ENCODE measurements around the gene OCRL.

The OCRL gene

DNA sequence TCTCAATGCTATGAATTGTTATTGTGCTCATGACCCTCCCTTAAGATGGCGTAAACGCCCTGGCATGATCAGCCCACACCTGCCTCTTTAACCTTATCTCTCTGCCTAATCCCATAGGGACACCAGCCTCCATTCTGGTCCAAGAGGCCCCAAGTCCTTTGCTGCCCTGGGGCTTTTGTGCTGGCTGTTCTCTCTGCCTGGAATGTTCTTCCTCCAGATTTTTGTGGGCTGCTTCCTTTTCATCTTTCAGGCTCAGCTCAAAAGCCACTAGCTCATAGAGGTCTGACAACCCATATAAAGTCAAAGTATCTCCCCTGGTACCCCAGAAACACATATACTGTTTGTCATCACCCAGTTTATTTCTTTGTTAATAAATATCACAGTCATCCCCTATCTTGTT lies 72.3 kb downstream of the OCRL start:
- no peak for TF ChIP-seq TAF1 (IDR thresholded peaks at IDR 0.05; ENCODE audit: borderline replicate concordance, insufficient read depth, low read length)
- TF ChIP-seq POLR2AphosphoS5 (IDR thresholded peaks at IDR 0.05; ENCODE audit: low read depth, low read length), result no peak
- TF ChIP-seq, protein P1, sequence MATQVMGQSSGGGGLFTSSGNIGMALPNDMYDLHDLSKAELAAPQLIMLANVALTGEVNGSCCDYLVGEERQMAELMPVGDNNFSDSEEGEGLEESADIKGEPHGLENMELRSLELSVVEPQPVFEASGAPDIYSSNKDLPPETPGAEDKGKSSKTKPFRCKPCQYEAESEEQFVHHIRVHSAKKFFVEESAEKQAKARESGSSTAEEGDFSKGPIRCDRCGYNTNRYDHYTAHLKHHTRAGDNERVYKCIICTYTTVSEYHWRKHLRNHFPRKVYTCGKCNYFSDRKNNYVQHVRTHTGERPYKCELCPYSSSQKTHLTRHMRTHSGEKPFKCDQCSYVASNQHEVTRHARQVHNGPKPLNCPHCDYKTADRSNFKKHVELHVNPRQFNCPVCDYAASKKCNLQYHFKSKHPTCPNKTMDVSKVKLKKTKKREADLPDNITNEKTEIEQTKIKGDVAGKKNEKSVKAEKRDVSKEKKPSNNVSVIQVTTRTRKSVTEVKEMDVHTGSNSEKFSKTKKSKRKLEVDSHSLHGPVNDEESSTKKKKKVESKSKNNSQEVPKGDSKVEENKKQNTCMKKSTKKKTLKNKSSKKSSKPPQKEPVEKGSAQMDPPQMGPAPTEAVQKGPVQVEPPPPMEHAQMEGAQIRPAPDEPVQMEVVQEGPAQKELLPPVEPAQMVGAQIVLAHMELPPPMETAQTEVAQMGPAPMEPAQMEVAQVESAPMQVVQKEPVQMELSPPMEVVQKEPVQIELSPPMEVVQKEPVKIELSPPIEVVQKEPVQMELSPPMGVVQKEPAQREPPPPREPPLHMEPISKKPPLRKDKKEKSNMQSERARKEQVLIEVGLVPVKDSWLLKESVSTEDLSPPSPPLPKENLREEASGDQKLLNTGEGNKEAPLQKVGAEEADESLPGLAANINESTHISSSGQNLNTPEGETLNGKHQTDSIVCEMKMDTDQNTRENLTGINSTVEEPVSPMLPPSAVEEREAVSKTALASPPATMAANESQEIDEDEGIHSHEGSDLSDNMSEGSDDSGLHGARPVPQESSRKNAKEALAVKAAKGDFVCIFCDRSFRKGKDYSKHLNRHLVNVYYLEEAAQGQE (IDR thresholded peaks at IDR 0.05; ENCODE audit: insufficient read depth in 1 of 2, low read depth in 2 of 2, low read length in 2 of 2), result no peak
- TF ChIP-seq SIN3A (IDR thresholded peaks at IDR 0.05; ENCODE audit: borderline replicate concordance, insufficient read depth, low read length), result no peak
- TF ChIP-seq FOXP2 (optimal IDR thresholded peaks at IDR 0.05; ENCODE audit: borderline replicate concordance, extremely low read depth, extremely low read length, insufficient read depth), result no peak

DNA sequence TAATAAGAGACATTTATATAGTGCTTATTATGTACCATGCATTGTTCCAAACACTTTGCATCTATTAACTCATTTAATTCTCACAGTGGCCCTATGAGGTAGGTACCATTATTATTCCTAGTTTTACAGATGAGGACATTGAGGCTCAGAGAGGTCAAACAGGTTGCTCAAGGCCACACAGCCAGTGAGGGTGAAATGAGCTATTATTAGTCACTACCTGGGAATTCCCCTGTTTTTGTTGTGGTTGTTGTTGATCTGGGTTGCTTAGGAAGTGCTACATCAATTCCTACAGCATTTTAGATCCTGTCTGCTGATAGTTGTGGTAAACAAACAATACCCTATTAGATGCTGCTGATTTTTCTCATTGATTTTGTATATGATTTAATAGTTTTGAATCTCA lies 73.5 kb downstream of the OCRL start:
- TF ChIP-seq POLR2AphosphoS5 (IDR thresholded peaks at IDR 0.05; ENCODE audit: low read depth, low read length) (no peak), SIN3A (IDR thresholded peaks at IDR 0.05; ENCODE audit: borderline replicate concordance, insufficient read depth, low read length) (no peak), TAF1 (IDR thresholded peaks at IDR 0.05; ENCODE audit: borderline replicate concordance, insufficient read depth, low read length) (no peak), FOXP2 (optimal IDR thresholded peaks at IDR 0.05; ENCODE audit: borderline replicate concordance, extremely low read depth, extremely low read length, insufficient read depth) (no peak)
- TF ChIP-seq, protein P1 (IDR thresholded peaks at IDR 0.05; ENCODE audit: insufficient read depth in 1 of 2, low read depth in 2 of 2, low read length in 2 of 2), result no peak

DNA sequence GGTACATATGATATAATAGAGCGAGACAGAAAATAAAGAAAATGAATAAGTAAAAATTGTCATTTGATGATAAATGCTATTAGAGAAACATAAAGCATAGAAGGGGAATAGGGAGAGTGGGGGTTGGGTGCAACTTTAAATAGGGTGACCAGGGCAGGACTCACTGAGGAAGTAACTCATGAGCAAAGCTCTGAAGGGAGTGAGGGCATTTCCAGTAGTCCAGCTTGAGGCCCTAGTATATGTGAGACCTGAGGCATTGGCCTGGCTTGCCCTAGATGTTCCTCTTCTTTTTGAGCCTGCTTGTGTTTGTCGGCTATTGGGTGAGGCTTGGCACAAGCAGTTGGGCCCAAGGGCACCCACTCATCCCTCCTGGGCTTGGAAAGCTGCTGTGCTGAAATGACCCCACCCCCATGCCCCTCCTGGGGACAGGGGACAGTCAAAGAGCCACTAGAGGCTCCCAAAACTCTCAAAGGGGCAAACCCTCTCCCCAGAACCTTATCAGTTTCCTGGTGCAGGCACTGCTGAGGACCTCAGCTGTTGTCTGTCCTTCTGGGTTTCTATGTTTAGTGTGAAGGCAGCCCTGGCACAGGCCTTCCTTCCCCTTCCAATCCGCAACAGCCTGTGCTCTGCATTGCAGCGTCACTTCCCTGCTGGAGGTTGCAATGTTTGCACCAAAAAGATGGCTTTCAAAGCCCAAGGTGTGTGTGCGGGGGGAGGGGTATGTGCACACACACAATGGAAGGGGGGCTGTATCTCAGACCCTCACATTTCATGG lies 74.6 kb downstream of the OCRL start:
- no peak for TF ChIP-seq FOXP2 (optimal IDR thresholded peaks at IDR 0.05; ENCODE audit: borderline replicate concordance, extremely low read depth, extremely low read length, insufficient read depth)
- TF ChIP-seq SIN3A (IDR thresholded peaks at IDR 0.05; ENCODE audit: borderline replicate concordance, insufficient read depth, low read length), result no peak
- TF ChIP-seq POLR2AphosphoS5 (IDR thresholded peaks at IDR 0.05; ENCODE audit: low read depth, low read length), result no peak
- TF ChIP-seq, protein P1 (IDR thresholded peaks at IDR 0.05; ENCODE audit: insufficient read depth in 1 of 2, low read depth in 2 of 2, low read length in 2 of 2), result no peak
- no peak for TF ChIP-seq TAF1 (IDR thresholded peaks at IDR 0.05; ENCODE audit: borderline replicate concordance, insufficient read depth, low read length)

DNA sequence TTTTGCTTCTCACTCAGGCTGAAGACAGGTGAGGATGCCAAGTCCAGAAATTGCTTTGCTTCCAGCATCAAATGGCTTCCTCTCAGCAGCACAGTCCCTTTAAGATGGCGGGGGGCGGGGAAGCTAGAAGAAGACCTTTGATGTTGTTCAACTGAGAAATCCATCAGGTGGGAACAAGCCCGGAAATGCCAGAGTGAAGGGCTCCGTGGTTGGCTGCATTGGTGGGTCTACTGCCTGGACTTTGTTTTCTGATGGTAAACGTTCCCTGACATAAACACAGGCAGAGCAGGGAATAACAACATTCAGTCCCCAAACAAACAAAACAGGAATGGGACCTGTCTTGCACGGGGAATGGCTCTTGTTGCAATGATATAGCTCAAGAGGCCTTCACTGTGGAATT lies 77.4 kb downstream of the OCRL start:
- TF ChIP-seq POLR2AphosphoS5 (IDR thresholded peaks at IDR 0.05; ENCODE audit: low read depth, low read length), result no peak
- TF ChIP-seq TAF1 (IDR thresholded peaks at IDR 0.05; ENCODE audit: borderline replicate concordance, insufficient read depth, low read length), result no peak
- no peak for TF ChIP-seq SIN3A (IDR thresholded peaks at IDR 0.05; ENCODE audit: borderline replicate concordance, insufficient read depth, low read length)
- no peak for TF ChIP-seq FOXP2 (optimal IDR thresholded peaks at IDR 0.05; ENCODE audit: borderline replicate concordance, extremely low read depth, extremely low read length, insufficient read depth)
- TF ChIP-seq, protein P1 (IDR thresholded peaks at IDR 0.05; ENCODE audit: insufficient read depth in 1 of 2, low read depth in 2 of 2, low read length in 2 of 2), result no peak
